Activated CD4-positive, alpha-beta T cell treated with anti-CD3 and anti-CD28 coated beads, Interleukin-2, amount 50 U/mL, for 24 hours (primary cell): Measurements from ENCODE around the gene DNAJC21.

Experiments used
- DNase-seq, 2 donors: peaks; one replicate each; pipeline ENCODE4 v3.0.0-alpha.2; 2020; ENCODE audit warnings: low read depth in 1 of 2, low spot score in 1 of 2

Gene DNAJC21

GRCh38 chr5:34929134-34929719 is at the start of gene DNAJC21:
TSS of gene DNAJC21 (plus strand) at chr5:34929559. CDS start at chr5:34929820, 261 bp downstream.
- DNase-seq = peak; percentile 96

DNA sequence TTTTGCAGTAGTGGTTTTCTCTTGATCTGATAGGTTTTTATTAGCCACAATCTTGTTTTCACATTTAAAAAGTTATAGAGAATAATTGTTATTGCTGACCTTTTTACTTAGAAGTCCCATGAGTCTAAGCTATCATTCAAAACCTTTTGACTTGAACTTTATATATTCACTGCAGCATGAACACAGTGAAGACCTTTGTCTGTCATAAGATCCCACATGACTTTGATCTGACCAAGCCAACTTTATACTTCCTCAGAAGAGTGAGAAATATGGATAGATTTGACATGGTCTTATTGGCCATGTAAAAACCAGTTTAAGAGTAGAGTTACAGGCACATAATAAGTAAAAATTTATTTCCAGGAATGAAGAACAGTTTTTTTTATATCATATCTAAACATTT is 48.1 kb upstream of the DNAJC21 start:
- DNase-seq = no peak

GRCh38 chr5:34886392-34887119 is 42.8 kb upstream of the DNAJC21 start:
- DNase-seq = no peak

DNA sequence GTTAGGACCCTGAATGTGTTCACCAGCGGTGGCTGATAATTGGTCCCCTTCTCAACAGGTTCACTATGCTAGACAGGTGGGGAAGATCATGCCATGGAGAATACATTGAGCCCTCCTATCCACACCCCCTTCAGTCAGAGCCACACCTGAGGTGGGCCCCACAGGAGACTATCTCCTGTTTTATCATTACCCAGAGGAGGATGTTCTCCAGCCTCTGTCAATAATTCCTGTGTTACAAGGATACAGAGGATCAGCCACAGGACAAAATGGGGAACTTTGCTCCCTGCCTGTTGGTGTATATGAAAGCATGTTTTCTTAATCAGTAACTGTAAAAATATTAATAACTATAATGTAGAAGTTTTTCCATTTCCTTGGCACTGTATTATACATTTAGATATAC is 40.0 kb upstream of the DNAJC21 start:
- no peak for DNase-seq

DNA sequence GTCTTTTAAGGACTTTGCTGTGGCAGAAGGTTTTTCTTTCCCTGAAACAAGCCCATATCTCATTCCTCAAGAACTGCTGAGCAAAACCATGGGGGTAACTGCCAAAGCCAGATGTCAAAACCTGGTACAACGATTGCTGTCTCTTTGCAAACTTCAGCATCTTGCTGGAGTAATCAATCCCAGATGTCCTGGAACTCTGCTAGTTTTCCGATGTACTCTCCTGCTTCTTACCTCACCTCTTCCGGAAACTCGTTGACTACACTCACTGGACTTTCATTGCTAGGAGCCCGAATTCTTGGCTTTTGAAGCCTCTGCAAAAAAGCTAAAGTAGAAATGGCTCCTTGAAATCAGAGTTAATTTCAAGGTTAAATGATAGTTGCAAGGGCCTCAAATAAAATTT is 37.4 kb upstream of the DNAJC21 start:
- DNase-seq = no peak

DNA sequence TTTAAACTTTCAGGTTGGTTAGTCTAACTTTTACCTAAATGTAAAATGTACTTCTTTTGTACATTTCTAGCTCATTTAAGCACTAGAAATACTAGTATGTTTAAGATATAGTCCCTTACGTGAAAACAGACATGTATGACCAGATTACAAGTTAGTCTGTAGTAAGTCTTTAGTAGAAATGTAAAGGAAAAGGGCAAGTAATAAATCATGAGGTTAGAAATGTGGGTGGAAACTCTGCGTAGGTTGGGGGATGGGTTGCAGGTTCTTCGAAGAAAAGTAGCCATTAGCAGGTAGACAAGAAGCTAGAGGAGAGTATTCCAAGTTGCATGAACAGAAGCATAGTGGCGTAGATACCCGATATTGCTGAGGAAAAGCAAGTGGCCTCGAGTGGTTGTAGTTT is 36.9 kb upstream of the DNAJC21 start:
- no peak for DNase-seq

GRCh38 chr5:34894716-34895115 is 34.6 kb upstream of the DNAJC21 start:
- DNase-seq = no peak

GRCh38 chr5:34895641-34896419 is 33.5 kb upstream of the DNAJC21 start:
- DNase-seq = no peak

- no peak for DNase-seq
These were observed 31.7 kb upstream of the DNAJC21 start for GRCh38 chr5:34897646-34898045.

- peak in 1 of 2 donors; percentile 56 for DNase-seq
These were observed 31.0 kb upstream of the DNAJC21 start for GRCh38 chr5:34898258-34898895.

DNA sequence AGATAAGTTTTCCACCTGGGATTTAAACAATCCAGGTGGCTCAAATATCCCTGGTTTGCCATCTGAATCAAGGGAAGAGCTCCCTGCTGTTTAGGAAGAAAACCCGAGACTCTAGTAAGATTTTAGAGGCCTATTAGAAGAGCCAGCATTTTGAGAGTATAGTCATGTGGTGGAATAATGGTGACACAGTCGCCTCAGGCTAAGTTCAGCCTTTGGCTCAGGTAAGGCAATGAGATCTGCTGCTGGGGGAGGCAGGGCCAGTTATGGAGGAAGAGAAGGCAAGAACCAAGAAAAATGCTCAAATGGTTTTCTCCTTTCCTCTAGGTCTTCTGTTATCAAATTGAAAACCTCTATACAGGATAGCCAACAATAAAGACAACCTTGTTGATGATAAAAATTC is 30.3 kb upstream of the DNAJC21 start:
- DNase-seq = no peak

DNA sequence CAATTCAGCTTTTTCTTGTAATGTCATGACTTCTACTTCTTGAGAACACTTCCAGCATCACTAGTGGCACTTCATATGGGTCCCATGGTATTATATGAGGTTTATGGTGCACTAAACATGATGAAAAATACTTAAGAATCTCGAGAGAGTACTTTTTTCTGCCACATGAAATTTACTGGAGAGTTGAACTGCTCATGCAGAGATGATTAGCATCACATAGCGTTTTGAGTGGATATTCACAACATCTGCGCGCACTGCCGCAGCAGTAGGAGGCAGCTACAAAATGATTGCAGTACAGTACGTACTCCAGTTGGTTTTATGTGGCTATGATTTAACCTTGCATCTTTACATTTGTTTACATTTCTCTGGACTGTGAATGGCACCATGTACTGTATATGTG is 28.7 kb upstream of the DNAJC21 start:
- DNase-seq = no peak

GRCh38 chr5:34903260-34903659 is 26.1 kb upstream of the DNAJC21 start:
- no peak for DNase-seq

GRCh38 chr5:34905564-34905963 is 23.8 kb upstream of the DNAJC21 start:
- DNase-seq = no peak

- DNase-seq = no peak
These were observed 16.3 kb upstream of the DNAJC21 start for GRCh38 chr5:34913072-34913471.

DNA sequence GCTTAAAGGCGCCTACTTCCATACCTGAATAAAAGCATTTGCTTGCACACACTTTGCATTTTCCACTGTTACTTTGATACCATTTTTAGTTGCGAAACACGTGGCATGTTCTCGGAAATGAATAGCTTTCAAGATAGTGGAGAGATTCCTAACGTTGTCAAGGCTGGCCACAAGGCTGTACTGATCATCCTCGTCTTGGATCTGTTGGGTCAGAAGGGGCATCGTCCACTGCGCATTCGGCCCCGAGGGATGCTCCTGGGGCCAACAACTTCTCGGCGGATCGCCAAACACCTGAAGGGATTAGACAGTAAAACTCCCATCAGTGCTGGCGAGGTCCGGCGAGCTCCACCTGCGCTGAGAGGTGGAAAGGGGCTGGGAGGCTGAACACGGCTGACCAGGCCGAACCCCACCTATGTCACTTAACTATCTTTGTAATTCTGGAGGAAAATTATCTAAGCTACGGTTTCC is 14.7 kb upstream of the DNAJC21 start:
- DNase-seq = peak in 1 of 2 donors; percentile 9

DNA sequence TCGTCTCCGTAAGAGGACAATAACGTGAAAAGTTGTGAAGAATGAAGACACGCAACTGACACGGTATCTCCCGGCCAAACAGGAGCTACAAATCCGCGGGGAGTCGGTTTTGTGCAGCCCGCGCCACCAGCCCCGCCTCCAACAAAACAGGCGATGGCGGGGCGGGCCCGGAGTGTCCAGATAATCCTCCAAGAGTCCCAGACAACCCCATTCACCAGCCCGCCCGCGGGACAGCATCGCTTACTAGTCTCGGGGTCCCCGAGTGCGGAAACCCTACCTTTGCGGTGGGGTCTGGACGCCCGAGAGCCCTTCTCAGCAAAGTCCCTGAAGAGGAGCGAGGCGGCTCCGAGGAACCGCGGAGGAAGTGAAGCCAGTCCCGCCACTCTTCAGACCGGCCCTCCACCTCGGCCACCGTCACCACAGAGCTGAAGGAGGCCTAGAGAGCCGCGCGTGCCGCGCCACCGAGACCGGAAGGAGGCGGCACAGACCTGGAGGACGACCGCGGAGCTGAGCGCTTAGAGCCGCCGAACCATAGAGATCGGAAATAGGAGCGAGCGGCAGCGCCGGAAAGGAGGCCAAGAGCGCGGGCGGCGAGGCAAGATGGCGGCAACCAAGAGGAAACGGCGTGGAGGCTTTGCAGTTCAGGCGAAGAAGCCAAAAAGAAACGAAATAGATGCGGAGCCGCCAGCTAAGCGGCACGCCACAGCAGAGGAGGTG is 14.1 kb upstream of the DNAJC21 start, which contains the start of the genes BRIX1 and RAD1:
BRIX1 (plus strand) TSS at position 573 of the 717 bp plus-strand sequence; CDS start at position 601, 28 bp downstream.
RAD1 (minus strand) TSS at position 366 of the 717 bp plus-strand sequence. CDS start 612 bp downstream, outside the sequence.
- DNase-seq = peak; percentile 84 to 93

- DNase-seq = no peak
These were observed 13.5 kb upstream of the DNAJC21 start for GRCh38 chr5:34915856-34916192.

DNA sequence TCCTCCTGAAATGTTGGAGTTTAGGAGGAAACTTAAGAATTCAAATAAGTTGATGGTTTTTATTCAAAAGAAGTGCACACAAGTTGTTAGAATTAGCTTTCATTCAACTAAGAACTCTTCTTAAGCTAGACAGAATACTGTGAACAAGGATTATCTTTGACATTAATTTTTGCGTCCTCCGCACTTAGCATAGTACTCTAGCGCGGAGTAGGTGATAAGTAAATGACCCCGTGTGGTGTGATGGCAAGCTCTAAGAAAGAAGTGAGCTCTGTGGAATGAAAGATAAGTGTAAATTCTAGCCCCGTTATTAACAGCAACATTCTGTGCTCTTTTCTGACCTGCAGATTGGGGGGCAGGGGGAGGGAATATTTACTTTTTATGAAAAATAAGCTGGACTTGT is 12.8 kb upstream of the DNAJC21 start:
- DNase-seq = no peak

DNA sequence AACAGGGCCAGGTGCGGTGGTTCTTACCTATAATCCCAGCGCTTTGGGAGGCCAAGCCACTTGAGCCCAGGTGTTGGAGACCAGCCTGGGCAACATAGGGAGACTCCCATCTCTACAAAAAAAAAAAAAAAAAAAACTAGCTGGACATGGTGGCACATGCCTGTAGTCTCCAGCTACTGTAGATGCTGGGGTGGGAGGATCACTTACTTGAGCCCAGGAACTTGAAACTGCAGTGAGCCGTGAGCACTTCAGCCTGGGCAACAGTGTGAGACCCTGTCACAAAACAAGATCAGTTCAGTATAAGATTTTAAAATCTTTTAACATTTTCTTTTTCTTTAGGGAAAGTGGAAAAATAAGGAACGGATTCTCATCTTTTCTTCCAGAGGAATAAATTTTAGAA is 11.3 kb upstream of the DNAJC21 start:
- DNase-seq = no peak

GRCh38 chr5:34919077-34919476 is 10.3 kb upstream of the DNAJC21 start:
- DNase-seq = no peak
